ENCODE results near the gene F7.
"Not testable (repeated sequence)": the region's sequence is repeated elsewhere in the genome, so short reads cannot be mapped to it uniquely, and the experiment has no call there.

F7 gene

GRCh38 chr13:113157206-113157928, 51.8 kb downstream of the F7 start:
- DNase-seq = no peak

- no peak for DNase-seq
Measured at GRCh38 chr13:113157929-113158747, 52.5 kb downstream of the F7 start, which contains the start of gene PROZ. Gene PROZ, plus strand, starts transcription at chr13:113158648. Its CDS starts 13 bp downstream, at chr13:113158661.

GRCh38 chr13:113158946-113159345, 53.4 kb downstream of the F7 start:
- no peak for DNase-seq

- DNase-seq = no peak
Measured at GRCh38 chr13:113159701-113160100, 54.1 kb downstream of the F7 start.

GRCh38 chr13:113160983-113161382, 55.4 kb downstream of the F7 start:
- DNase-seq = no peak

- DNase-seq = no peak
Measured at GRCh38 chr13:113161433-113161832, 55.8 kb downstream of the F7 start.

- DNase-seq = not testable (repeated sequence)
Measured at GRCh38 chr13:113161975-113162374, 56.4 kb downstream of the F7 start.

- no peak for DNase-seq
Measured at GRCh38 chr13:113162783-113163685, 57.4 kb downstream of the F7 start.

- no peak for DNase-seq
Measured at GRCh38 chr13:113164492-113164891, 58.9 kb downstream of the F7 start.

GRCh38 chr13:113166266-113166665, 60.7 kb downstream of the F7 start:
- DNase-seq = no peak

GRCh38 chr13:113166681-113167080, 61.1 kb downstream of the F7 start:
- no peak for DNase-seq

- no peak for DNase-seq
Measured at GRCh38 chr13:113167155-113167554, 61.6 kb downstream of the F7 start.

GRCh38 chr13:113167575-113167974, 62.0 kb downstream of the F7 start:
- no peak for DNase-seq

- DNase-seq = no peak
Measured at GRCh38 chr13:113168211-113168610, 62.6 kb downstream of the F7 start.

GRCh38 chr13:113169277-113170272, 64.0 kb downstream of the F7 start:
- no peak for DNase-seq

Measured in CD4-positive, alpha-beta T cell treated with Interleukin-1 beta for 1 hour (primary cell).